GM21360 (cell line): Measurements from ENCODE around the gene IGSF3.

Experiments used
- ATAC-seq: cut with Tn5 transposase; IDR thresholded peaks from one replicate; pipeline ENCODE4 v1.9.1; 2021; ENCODE audit warnings: mild to moderate bottlenecking, moderate library complexity; ENCODE audit not compliant: unreplicated experiment

The IGSF3 gene

DNA sequence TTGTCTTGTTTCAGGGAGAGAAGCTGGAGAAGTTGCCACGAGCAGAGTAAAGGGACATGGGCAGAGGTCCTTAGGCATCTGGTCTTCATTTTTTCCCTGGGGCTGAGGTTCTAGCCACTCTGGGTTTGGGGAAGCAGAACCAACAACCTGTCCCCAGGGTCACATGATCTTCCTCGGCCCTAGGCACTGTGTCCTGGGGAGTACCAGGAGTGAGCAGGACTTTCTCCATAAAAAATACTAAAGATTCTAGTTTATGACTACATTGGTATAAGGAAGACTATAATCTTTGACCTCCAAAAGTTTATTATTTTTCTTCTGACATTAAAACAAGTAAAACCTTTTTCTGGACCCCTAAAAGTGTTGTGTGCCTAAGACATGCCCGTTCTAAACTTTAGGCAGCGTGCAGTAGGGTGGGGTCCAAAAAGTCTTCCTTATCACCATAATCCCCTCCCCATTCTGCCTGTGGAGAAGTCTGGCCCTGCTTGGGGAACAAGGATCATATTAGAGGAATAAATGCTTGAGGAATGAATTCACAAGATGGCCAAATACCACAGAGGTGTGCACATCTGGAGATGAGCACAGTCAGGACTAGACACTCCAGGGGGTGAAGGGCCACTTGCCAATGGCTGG lies 19.3 kb upstream of the IGSF3 start:
- no peak for ATAC-seq

DNA sequence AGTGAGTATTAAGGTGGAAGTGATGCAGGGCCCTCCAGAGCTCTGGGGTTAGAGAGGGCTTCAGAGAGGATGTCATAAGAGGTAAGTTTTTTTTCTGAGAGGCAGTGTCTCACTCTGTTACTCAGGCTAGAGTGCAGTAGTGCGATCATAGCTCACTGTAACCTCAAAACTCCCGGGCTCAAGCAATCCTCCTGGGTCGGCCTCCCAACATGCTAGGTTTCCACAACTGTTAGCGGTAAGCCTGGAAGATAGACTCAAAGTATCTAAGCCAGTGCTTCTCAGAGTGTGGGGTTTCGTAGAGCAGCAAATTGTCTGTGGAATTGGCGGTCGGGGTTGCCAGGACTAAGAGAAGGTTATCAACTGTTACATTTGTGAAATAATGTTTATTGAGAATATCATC lies 18.6 kb upstream of the IGSF3 start:
- no peak for ATAC-seq

DNA sequence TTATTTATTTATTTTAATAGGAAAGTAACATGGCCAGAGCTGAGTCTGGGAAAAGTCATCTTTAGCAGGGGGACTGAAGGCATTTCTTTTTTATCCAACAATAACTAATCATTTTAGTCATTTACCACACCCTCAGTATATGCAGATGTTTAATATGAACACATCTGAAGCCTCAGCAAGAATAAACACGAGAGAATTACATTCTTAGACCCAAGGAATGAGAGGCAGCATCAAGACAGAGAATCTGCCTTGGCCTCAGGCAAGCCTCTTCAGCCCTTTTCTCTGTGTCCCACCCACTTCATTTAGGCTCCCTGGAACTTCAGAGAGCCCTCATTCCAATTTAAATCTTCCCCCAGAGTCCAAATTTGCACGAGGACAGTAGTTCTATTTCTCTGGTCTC lies 17.0 kb upstream of the IGSF3 start:
- ATAC-seq: no peak

DNA sequence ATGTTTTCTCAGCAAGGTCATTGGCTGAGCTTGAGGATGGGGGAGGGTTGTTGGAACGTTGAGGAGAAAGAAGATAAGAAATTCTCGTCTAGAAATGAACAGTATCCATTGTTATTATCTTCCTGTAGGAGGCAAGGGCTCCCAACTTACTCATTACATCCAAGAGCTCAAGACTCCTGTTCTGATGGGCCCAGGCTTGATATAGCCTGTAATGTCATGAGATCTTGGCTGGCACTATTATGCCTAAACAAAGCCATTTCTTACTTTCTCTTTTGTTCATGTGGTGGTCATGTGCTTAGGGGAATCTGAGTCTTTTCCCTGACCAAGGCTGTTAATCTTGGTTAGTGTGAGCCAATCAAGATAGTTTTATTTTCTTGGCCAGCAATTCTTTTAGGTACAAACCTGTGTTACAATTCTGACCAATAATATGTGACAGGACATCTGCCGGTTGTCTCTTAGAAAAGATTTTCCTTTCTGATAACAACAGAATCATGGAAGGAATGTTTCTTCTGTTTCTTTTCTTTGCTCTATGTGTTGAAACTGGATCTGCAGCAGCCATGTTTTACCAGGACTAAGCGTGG lies 15.2 kb upstream of the IGSF3 start:
- ATAC-seq: no peak

DNA sequence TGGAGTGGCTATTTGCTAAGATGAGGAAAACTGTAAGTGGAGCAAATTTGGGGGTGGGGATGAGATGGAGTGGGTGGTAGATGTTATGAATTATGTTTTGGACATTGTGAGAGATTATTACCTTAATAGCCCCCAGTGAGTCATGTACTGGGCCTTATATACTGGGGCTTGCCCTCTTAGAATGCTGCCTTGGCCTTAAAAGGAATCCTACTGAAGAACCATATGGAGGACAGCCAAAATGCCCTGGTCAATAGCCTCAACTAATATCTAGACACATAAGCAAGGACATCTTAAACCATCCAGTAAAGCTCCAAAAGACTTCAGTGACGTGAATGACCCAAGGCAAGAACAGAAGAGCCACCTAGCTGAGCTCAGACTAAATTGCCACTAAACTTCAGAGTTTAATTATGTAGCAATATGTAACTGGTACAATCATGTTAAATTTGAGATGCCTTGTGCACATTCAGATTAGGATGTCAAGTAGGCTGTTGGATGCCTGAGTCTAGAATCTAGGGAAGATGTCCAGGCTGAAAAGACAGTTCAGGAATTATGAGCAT lies 13.9 kb upstream of the IGSF3 start:
- no peak for ATAC-seq

DNA sequence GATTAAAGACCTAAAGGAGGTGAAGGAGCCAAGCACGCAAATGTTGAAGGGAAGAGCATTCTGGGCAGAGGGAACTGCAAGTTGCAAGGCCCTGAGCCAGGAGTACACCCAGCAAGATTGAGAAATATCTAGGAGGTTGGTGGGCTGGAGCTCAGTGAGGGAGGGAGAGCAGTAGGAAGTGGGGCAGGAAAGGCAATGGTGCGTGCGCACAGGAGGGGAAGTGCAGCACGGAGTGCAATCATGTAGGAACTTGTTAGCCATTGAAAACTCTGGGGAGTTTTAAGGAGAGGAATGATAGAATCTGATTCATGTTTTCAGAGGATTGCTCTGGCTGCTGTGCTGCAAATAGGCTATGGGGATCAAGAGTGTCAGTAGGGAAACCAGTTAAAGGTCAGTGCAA lies 13.2 kb upstream of the IGSF3 start:
- ATAC-seq: no peak

DNA sequence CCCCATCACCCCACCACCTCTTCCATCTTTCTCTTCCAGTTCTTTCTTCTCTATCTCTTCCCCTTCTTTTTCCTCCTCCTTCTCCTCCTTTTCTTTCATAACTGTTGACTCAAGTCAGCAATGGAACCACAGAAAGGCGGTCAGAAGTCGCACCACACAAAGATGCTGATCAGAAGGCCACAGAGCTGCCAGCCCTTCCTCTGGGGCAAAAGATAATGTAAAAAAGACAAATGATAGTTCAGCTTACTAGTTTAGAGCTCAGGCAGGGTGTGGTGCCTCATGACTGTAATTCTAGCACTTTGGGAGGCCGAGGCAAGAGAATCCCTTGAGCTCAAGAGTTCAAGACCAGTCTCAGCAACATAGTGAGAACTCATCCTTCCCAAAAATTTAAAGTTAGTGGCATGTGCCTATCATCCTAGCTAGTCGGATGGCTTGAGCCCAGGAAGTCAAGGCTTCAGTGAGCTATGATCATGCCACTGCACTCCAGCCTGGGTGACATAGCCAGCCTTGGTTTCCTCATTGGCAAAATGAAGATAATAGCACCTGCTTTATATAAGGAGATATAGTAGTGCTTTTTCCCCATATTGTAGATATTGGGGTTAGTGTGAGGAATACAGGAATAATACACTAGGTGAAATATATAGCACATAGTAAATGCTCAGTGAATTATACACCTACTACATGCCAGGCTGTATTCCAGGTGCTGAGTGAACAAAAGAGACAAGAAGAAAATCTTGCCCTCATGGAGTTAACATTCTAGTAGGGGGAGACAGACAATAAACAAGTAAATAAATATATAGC lies 12.5 kb upstream of the IGSF3 start:
- ATAC-seq: no peak

DNA sequence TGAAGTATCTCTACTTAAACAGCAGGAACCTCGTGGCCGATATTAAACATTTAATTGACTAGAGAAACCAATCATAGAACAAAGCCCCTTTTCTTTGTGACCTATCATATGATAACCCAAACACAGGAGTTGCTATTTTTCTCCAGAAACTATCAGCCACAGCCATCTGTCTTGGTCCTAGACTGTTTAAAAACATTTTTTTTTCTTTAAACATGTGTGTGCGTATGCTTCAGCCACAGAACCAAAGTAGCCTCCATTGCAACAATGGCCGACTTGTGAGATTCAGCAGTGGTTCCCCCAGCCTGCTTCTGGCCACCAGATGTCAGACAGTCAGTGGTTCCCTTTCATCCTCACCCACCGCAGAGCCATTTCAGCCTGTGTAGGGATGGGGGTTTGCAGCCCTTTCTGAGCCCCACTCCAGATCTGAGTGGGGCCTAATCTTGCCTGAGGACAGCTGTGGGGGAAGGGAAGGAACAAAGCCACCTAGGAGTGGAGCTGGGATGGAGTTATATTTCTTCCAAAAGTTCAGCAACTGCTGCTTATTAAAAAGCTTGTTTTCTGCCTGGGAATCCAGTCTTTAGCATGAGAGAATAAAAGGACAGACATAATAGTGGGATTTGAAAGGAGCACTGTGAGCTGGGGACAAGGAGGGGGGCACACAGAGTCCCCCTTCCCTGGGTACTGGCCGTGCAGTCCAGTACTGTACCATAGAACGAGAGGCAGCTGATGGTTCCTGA lies 11.7 kb upstream of the IGSF3 start:
- no peak for ATAC-seq

DNA sequence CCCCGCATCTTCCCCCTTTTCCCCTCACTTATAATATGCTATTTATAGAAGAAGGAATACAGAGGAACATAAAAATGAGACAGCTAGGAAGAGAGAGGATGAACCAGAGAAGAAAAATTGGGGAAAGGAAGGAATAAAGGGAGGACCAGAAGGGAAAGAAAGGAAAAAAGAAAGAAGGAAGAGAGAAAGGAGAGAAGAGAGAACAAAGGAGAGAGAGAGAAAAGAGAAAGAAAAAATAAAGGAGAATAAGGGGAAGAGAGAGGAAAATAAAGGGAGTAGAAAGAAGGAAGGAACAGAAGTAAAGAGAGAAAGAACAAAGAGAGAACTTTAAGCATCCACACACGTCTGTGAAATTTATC lies 11.2 kb upstream of the IGSF3 start:
- no peak for ATAC-seq

DNA sequence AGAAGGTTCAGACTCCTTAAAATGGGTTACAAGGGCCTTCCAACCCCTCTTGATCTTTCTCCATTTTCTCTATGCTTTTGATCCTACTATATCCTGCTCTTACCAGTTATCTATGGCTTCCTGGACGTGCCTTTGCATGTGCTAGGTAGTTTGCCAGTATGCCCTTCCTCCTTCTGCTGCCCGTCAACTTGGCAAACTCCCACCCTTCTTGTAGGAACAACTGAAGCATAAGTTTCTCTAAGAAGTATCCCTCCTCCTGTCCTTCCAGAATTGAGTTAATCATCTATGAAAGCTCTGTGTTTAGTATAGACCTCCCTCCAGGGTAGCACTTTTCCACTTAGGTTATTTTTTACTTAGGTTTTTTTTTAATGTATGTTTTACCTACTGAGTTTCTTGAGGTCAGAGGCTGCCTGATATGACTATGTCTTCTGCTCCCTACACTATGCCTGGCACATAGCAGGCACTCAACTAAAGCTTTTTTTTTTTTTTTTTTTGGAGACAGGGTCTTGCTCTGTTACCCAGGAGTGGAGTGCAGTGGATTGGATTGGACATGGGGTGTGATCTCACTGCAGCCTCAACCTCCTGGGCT lies 10.0 kb upstream of the IGSF3 start:
- no peak for ATAC-seq

DNA sequence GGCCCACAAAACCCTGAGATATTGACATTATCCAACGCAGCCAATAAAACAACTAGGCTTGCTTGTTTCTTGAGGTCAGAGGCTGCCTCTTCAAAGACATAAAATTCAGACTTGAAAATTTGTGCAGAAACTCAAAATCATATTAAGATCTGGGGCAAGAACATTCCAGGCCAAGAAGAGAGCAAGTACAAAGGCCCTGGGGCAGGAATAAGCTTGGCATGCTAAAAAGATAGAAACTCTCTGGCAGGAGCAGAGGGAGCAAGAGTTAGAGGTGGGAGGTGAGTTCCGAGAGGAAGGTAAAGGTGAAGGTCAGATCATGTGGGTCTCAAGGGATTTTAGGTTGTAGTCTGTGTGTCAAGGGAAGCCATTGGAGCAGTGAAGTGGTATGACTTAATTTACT lies 8.8 kb upstream of the IGSF3 start:
- ATAC-seq: no peak

DNA sequence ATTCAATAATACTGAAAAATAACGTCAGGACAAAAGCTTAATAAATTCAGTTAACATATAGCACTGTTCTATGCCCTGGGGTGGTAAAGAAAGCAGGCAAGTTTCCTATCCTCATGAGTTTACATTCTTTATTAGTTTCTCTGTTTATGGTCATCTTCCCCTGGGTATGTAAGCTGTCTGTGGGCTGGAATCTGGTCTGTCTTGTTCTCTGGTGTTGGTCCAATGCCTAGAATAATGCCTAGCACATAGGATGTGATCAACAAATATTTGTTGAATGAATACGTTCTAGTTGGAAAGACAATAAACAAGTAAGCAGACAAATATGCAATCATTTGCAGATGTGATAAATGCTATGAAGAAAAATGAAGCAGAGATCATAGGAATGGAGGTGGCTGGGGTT lies 7.2 kb upstream of the IGSF3 start:
- ATAC-seq: no peak

DNA sequence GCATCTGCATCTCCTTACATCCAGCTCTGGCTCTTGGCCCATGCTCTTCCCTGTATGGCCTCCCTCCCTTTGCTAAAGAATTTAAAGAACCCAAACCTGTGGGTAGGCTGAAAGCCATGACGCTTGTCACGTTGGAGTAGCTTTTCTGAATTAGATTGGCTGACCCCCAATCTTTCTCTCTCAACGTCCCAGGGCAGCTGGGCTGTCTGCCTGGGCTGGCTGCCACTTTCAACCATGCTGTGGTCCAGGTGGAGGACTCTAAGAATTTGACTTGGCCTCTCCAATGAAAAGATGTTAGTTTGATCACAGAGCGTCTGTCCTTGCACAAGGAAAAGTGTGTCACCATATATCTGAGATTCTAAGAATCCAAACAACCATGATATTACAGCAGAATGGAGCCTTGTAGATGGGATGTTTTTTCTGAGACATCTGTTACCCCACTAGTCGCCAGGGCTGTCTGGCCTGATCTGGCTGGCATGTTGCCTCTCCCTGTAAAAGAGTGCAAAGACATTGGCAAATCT lies 6.5 kb upstream of the IGSF3 start:
- ATAC-seq: no peak

DNA sequence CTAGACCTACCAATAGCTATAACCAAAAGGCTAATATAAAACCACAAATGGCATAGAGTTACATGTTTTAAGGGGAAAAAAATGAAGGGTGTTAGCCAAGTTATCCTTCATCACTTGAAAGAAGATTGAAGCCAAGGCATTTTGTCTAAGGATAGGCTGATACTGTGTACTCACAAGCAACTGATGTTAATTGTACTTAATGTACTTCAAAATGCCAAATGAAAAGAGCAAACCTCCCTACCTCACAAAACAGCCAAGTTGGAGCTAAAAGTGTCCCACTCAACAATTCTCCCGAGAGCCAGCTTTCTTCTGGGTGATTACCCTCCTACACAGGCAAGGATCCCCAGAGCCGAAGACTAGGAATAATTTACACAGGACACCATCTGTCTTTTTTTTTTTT lies 4.4 kb upstream of the IGSF3 start:
- no peak for ATAC-seq

DNA sequence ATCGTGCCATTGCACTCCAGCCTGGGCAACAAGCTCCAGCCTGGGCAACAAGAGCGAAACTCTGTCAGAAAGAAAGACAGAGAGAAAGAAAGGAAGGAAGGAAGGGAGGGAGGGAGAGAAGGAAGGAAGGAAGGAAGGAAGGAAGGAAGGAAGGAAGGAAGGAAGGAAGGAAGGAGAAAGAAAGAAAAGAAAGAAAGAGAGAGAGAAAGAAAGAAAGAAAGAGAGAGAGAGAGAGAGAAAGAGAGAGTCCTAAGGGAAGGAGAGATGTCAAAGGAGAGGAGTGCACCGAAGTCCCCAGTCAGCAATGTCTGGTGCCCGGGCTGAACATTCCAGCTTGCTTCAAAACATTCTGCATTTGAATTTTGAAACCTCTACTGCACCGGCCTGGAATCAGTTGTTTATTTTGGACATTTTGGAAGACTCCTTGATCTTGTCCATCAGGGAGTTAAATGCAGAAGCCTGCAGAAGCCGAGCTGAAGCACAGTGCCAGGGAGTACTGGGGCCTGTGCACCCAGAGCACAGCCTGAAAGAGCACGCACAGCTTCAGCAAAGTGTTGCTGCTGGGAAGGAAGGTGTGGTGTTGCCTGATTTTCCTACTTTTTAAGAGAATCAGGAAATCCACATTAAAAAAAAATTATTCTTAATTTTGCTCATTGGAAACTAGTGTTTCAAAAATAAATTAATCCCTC lies 3.7 kb upstream of the IGSF3 start:
- ATAC-seq: no peak

DNA sequence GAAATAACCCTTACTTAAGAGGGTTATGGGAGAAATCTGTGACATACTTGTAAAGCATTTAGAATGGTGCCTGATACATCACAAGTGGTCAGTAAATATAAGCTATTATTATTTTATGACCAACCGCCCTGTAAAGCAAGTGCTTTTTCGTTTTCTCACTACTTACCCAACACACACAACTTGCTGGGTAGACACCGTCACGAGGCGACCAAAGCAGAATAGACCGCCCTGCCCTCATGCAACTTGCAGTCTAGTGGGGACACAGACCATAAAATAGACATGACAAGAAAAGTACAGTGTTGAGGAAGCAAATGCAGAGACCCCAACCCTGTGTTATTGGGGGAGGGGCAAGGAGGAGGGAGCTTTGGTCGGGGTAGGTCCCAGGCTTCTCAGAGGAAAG lies 744 bp upstream of the IGSF3 start:
- ATAC-seq: no peak

DNA sequence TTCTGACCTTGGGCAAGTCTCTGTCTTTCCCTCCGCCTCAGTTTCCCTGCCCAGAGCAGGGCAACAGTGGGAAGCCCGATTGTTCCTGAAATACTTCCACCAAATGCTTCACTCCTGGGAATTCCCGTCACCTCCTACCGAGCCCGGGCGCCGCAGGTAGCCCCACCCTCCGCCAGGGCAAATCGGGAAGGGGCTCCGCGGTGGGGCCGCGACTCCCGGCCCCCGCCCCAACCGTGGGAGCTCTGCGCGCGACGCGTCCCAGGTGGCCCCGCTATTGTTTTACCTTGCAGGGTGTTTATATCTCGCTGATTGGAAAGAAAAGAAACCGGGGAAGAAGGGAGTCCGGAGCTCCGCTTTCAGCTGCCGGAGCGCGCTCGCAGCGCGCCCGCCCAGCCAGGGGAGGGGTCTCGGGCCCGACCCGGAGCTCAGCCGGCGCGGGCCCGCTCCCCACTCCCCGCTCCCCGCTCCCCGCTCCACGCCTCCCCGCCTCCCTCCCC lies 407 bp downstream of the IGSF3 start:
- no peak for ATAC-seq

DNA sequence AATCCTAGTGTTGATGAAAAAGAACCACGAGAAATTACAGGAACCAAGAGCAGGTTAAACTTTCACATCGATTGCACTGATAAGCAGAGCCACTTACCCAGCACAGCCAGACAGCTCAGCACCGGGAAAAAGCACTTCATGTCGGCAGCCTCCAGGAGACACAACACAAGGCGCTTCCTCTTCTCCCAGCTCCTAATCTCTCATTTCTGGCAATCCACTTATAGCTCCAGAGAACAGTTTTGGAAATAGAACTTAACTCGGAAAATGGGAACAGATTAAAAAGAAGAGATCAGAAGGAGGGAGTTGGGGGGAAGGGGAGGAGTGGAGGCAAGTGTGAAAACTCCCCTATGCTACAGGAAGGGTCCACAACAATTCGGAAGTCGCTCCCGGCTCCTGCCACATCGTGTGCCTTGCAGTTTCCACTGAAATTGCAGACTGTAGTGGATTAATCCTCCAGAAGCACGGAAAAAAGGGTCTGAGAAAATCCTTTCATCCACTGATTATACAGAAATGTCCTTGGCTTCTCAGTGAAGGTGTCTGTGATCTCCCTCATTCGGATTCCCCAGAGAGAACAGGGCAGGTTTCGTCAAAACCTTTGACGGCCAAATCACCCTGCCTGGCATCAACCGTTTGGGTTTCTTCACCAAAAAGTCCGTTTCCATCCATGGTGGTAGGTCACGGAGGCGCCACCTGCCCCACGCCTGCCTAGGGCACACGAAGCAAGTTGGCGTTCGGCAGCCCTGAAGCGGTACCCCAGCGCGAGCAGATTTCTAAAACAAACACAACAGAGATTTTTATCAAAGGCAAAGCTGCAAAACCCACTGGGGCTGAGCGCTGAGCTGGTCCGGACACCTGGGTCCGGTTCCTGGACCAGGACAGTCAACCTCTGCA lies 1.1 kb downstream of the IGSF3 start:
- ATAC-seq: no peak

DNA sequence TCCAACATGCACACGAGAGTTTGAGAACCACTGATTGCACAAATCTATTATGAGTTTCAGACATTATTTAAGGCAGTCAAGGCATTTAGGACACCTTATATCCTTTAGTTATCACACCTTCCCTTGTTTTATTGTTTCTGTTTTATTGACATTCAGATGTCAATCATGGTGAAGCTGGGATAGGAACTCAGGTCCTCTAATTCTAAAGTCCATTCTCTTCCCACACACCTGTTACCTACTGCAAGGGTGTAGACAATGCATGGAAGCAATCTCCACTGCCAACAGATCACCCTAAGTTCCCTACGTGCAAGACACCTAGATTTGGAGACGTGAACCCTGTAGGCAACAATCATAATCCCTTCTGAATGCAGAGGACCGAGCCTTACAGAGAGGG lies 2.6 kb downstream of the IGSF3 start:
- ATAC-seq: no peak
